Muscle of leg (tissue), 11 donors: ENCODE data around the gene CDCA5. TPM values are rescaled to one million over a fixed set of nuclear protein-coding genes. Genes with fewer than 3 reads are reported as not detected.
"Not testable (repeated sequence)": the region's sequence is repeated elsewhere in the genome, so short reads cannot be mapped to it uniquely, and the experiment has no call there.

Experiments
- DNase-seq: peaks from one replicate; pipeline ENCODE4 v3.0.0; 2013
- H3K27ac ChIP-seq: one replicate; pipeline ENCODE4 v1.5.1; 2013; ENCODE audit warnings: mild to moderate bottlenecking, low read length, control low read depth
- H3K27me3 ChIP-seq: one replicate; pipeline ENCODE4 v1.6.1; 2013; ENCODE audit warnings: low read length; ENCODE audit not compliant: control insufficient read depth, insufficient read depth
- H3K36me3 ChIP-seq: one replicate; pipeline ENCODE4 v1.6.1; 2013; ENCODE audit warnings: low read length; ENCODE audit not compliant: control insufficient read depth, insufficient read depth
- H3K4me1 ChIP-seq: one replicate; pipeline ENCODE4 v1.6.1; 2013; ENCODE audit warnings: low read length; ENCODE audit not compliant: control insufficient read depth, insufficient read depth
- H3K4me3 ChIP-seq: one replicate; pipeline ENCODE4 v1.5.1; 2013; ENCODE audit warnings: low read length, control low read depth
- H3K9me3 ChIP-seq: replicated peaks from 2 replicates; pipeline ENCODE4 v1.6.1; 2013; ENCODE audit warnings: low read depth, low read length; ENCODE audit not compliant: control insufficient read depth
- WGBS: methylation state at CpG from one replicate; pipeline ENCODE4 v1.1.5; 2013; ENCODE audit warnings: missing lambda C conversion rate; ENCODE audit not compliant: insufficient coverage; 5-methylcytosine and 5-hydroxymethylcytosine counted together
- polyA plus RNA-seq, 8 donors: library from polyadenylated mRNA; unstranded; fragments of 120-200 nt; gene quantifications; one replicate each; pipeline versions ENCODE4 v1.2.1 to v1.2.3, GENCODE V29; 2013; ENCODE audit warnings: inconsistent platforms in 1 of 8, low replicate concordance in 1 of 8; ENCODE audit not compliant: insufficient read length in 8 of 8, insufficient read depth in 1 of 8
- total RNA-seq: library from RNA; stranded (reverse); fragments of 120-200 nt; gene quantifications from one replicate; pipeline ENCODE4 v1.2.4, GENCODE V29; 2013

Gene CDCA5
- total and polyA plus RNA-seq, 9 donors = 6.6 to 17.0 (median 14.3) TPM

GRCh38 chr11:65119670-65119995, 35.8 kb upstream of the CDCA5 start:
- H3K36me3 ChIP-seq = peaks cover 55% of the 10 kb centered on the region
- H3K4me3 ChIP-seq = no peak overlapping the region
- no peaks in the 10 kb centered on the region for H3K27me3 ChIP-seq
- no peak for DNase-seq
- no peak overlapping the region for H3K27ac ChIP-seq
- no peaks in the 10 kb centered on the region for H3K9me3 ChIP-seq
- H3K4me1 ChIP-seq = peaks cover 31% of the 10 kb centered on the region

GRCh38 chr11:65118891-65119669, 35.2 kb upstream of the CDCA5 start:
- H3K4me3 ChIP-seq, H3K9me3 ChIP-seq, H3K27ac ChIP-seq, DNase-seq, H3K27me3 ChIP-seq: not testable (repeated sequence)
- peaks cover 50% of the 10 kb centered on the region for H3K36me3 ChIP-seq
- 83% methylated on average over 14 of the region's 18 CpGs for WGBS
- peaks cover 31% of the 10 kb centered on the region for H3K4me1 ChIP-seq

- Histone ChIP-seq H3K27ac (peak overlapping the region; percentile 64), H3K27me3 (peaks cover under 1% of the 10 kb centered on the region), H3K9me3 (no peaks in the 10 kb centered on the region), H3K4me3 (no peak overlapping the region), H3K4me1 (peaks cover 38% of the 10 kb centered on the region), H3K36me3 (peaks cover 50% of the 10 kb centered on the region)
- DNase-seq = no peak
- WGBS = 85% methylated on average over 16 of the region's 18 CpGs
These were observed 34.4 kb upstream of the CDCA5 start for GRCh38 chr11:65118097-65118837.

- WGBS = under 1% methylated on average over 88 of the region's 89 CpGs
- Histone ChIP-seq H3K27me3 (peaks cover 7% of the 10 kb centered on the region), H3K36me3 (peaks cover 50% of the 10 kb centered on the region), H3K27ac (peak within 1 kb of the TSS; percentile 83), H3K9me3 (no peaks in the 10 kb centered on the region), H3K4me3 (peak within 1 kb of the TSS; percentile 94), H3K4me1 (peaks cover 42% of the 10 kb centered on the region)
- peak; percentile 100 for DNase-seq
These were observed 33.6 kb upstream of the CDCA5 start, which contains the start of gene ZNHIT2 for GRCh38 chr11:65117206-65118096. ZNHIT2 (minus strand) TSS chr11:65117701; CDS start chr11:65117653, 48 bp downstream.

- H3K36me3 ChIP-seq = peaks cover 50% of the 10 kb centered on the region
- no peak for DNase-seq
- peaks cover 7% of the 10 kb centered on the region for H3K27me3 ChIP-seq
- peaks cover 47% of the 10 kb centered on the region for H3K4me1 ChIP-seq
- 23% methylated on average over 68 of the region's 68 CpGs for WGBS
- H3K4me3 ChIP-seq = peak overlapping the region; percentile 94
- H3K9me3 ChIP-seq = no peaks in the 10 kb centered on the region
- no peak overlapping the region for H3K27ac ChIP-seq
These were observed 32.7 kb upstream of the CDCA5 start for GRCh38 chr11:65116370-65117205.

GRCh38 chr11:65115361-65116082, 31.7 kb upstream of the CDCA5 start:
- H3K36me3 ChIP-seq = peaks cover 43% of the 10 kb centered on the region
- no peak for DNase-seq
- no peaks in the 10 kb centered on the region for H3K9me3 ChIP-seq
- H3K4me3 ChIP-seq = no peak overlapping the region
- peaks cover 7% of the 10 kb centered on the region for H3K27me3 ChIP-seq
- peaks cover 43% of the 10 kb centered on the region for H3K4me1 ChIP-seq
- 96% methylated on average over 16 of the region's 21 CpGs for WGBS
- no peak overlapping the region for H3K27ac ChIP-seq

- Histone ChIP-seq H3K4me1 (peaks cover 45% of the 10 kb centered on the region), H3K27ac (no peak overlapping the region), H3K27me3 (peaks cover 7% of the 10 kb centered on the region), H3K36me3 (peaks cover 38% of the 10 kb centered on the region), H3K4me3 (no peak overlapping the region), H3K9me3 (no peaks in the 10 kb centered on the region)
- no peak for DNase-seq
- WGBS = 91% methylated on average over 10 of the region's 11 CpGs
These were observed 30.8 kb upstream of the CDCA5 start for GRCh38 chr11:65114538-65115171.

GRCh38 chr11:65113839-65114238, 30.0 kb upstream of the CDCA5 start:
- Histone ChIP-seq H3K27me3 (peaks cover 7% of the 10 kb centered on the region), H3K27ac (no peak overlapping the region), H3K4me3 (no peak overlapping the region), H3K9me3 (no peaks in the 10 kb centered on the region), H3K4me1 (peaks cover 45% of the 10 kb centered on the region), H3K36me3 (peaks cover 38% of the 10 kb centered on the region)
- DNase-seq = no peak
- WGBS = 81% methylated on average over 4 of the region's 6 CpGs

GRCh38 chr11:65113361-65113756, 29.5 kb upstream of the CDCA5 start:
- Histone ChIP-seq H3K36me3 (peaks cover 37% of the 10 kb centered on the region), H3K4me3 (peak overlapping the region; percentile 58), H3K27ac (no peak overlapping the region), H3K4me1 (peaks cover 45% of the 10 kb centered on the region), H3K9me3 (no peaks in the 10 kb centered on the region), H3K27me3 (peaks cover 7% of the 10 kb centered on the region)
- 6% methylated on average over 6 of the region's 14 CpGs for WGBS
- DNase-seq = no peak
